Left kidney (tissue), 8 donors: ENCODE results near the gene CLEC4G. TPM values are rescaled to one million over a fixed set of nuclear protein-coding genes. Genes with fewer than 3 reads are reported as not detected.
A peak's percentile ranks its signal among the peaks of the same experiment; 100 is the strongest.
"Not testable (repeated sequence)": the region's sequence is repeated elsewhere in the genome, so short reads cannot be mapped to it uniquely, and the experiment has no call there.

Experiments
- DNase-seq: peaks from one replicate; pipeline ENCODE4 v3.0.0-alpha.2; 2013
- long read RNA-seq, 8 donors: transcript quantifications; one replicate each; lab custom pipeline, GENCODE V29; 2026
- polyA plus RNA-seq: library from polyadenylated mRNA; unstranded; fragments of 120-200 nt; gene quantifications from one replicate; pipeline ENCODE4 v1.2.1, GENCODE V29; 2013; ENCODE audit not compliant: insufficient read length

CLEC4G gene
- polyA plus RNA-seq: not detected
- long read RNA-seq, donor 1: 0 reads
- long read RNA-seq, donor 2: 0 reads
- long read RNA-seq, donor 3: 0 reads
- long read RNA-seq, donor 4: 0 reads
- long read RNA-seq, donor 5: 0 reads
- long read RNA-seq, donor 6: 0 reads
- long read RNA-seq, donor 7: 0 reads
- long read RNA-seq, donor 8: 0 reads

DNA sequence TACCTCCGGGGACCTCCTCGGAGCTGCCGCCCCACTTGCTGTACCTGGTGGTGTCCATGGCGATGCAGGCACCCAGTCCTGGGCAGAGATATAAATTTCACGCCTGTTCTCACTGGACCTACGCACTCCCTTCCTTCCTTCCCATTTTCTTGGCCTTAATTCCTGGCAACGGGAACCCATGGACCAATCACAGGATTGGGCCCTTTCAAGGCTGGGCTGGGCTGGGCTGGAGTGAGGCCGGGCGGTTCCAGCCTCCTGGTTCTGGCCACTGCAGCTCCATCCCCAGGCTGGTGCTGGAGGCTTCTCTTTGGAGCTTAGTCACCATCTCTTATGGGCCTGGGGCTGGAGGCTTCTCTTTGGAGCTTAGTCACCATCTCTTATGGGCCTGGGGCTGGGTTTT, at the start of gene CLEC4G:
Gene CLEC4G (minus strand): TSS at position 66 of the 400 bp plus-strand sequence. CDS start 8 bp downstream, at position 58.
- no peak for DNase-seq

DNA sequence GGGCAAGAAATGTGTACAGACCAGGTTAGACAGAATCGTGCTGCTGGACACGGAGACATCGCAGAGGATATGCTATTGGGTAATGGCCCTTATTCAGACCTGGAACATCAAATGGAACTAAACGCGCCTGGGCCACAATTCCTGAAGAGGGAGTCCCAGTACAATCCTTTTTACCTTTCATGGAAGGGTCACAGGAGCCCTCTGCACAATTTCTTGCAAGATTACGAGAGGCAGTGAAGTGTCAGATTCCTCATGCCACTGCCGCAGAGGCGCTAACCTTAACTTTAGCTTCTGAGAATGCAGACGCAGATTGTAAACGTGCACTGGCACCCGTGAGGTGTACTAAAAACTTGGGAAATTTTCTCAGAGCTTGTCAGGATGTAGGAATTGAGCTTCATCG, 49.2 kb upstream of the CLEC4G start:
- DNase-seq: no peak

DNA sequence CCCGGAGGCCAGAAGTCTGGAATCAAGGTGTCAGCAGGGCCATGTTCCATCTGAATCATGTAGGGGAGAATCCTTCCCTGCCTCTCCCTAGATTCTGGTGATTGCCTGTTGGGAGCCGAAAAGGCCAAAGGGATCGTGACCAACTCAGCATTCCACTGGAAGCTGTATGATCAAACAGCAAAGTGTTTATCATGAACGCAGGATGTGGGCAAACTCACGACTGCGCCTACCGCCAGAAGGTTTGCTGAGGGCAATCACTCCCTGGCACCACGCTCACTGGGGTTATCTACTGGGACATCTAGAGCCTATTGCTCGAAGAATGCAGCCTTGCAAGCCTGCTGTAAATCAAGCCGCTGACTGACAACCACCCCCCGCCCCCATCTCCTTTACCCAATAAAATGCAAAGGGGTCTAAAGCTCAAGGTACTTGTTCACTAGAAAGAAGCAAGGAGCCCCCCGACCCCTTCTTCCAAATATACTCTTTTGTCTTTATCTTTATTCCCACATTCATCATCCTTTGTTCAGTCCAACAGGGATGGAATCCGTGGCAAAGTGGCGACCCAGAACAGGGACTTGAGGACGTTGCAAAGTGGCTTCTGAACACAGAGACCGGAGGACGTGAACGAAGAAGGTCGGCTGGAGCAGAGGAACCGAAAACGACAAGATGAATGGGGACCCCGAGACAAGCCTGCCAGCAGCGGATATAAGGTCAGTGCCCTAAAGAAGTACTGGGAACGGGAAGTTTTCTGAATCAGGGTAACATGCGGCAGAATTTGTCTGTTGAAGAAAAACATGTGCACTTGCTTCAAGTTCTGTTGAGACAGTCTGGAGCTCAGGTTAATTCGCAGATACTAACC, 47.9 kb upstream of the CLEC4G start:
- DNase-seq: no peak

DNA sequence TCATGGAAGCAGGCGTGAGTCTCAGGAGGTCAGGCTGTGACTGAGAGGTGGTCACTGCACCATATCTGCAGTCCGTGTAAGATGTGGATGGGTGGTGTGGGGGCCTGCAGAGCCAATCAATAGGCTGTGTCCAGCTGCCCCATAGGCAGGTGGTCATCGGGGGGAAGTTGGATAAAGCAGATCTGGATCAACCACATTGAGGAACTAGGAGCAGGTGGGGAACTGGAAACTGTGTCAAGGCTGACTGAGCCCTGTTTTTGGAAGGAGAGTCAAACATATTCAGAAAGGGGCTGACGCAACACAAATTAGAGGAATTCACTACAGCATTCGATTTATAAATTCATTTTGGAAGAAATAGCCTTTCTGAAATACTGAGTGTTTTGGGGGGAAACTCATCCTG, 46.2 kb upstream of the CLEC4G start:
- DNase-seq: no peak

DNA sequence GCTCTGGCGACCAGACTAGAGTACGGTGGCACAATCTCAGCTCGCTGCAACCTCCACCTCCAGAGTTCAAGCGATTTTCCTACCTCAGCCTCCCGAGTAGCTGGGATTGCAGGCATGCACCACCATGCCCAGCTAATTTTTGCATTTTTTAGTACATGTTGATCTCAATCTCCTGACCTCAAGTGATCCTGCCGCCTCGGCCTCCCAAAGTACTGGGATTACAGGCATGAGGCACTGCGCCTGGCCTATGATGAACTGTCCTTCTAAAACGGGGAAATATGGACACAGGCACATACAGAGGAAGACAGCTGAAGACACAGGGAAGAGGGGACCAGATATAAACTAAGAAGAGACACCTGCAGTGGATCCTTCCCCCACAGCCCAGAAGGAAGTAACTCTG, 43.9 kb upstream of the CLEC4G start:
- DNase-seq: no peak

- DNase-seq: no peak
Observed at GRCh38 chr19:7773841-7774240, 41.9 kb upstream of the CLEC4G start.

DNA sequence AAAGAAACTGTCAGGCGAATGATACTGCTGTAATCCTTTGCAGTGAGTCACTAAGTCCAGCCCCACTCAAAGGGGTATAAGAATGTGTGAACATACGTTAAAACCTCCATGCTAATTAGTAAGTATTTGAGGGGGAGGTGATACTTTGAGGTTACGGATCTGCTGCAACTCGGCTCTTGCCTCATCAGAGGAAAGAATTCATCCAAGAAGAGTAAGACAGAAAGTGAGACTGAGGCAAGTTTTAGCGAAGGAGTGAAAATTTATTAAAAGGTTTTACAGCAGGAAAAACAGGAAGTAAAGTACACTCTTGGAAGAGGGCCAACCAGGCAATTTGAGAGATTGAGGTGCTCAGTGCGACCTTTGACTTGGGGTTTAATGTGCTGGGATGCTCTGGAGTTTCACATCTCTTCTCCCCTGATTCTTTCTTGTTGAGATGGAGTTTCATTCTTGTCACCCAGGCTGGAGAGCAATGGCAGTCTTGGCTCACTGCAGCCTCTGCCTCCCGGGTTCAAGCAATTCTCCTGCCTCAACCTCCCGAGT, 40.9 kb upstream of the CLEC4G start:
- no peak for DNase-seq

DNA sequence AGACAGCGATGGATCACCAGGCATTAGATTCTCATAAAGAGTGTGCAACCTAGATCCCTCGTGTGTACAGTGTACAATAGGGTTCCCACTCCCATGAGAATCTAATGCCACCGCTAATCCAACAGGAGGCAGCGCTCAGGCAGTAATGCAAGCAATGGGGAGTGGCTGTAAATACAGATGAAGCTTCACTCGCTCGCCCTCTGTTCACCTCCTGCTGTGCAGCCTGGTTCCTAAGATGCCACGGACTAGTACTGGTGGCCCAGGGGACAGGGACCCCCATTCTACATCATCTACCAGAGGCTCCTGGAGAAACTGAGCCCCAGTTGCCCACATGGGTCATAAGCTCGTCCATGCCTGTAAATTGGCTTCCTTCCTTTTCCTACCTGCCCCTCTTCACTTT, 39.2 kb upstream of the CLEC4G start:
- no peak for DNase-seq

DNA sequence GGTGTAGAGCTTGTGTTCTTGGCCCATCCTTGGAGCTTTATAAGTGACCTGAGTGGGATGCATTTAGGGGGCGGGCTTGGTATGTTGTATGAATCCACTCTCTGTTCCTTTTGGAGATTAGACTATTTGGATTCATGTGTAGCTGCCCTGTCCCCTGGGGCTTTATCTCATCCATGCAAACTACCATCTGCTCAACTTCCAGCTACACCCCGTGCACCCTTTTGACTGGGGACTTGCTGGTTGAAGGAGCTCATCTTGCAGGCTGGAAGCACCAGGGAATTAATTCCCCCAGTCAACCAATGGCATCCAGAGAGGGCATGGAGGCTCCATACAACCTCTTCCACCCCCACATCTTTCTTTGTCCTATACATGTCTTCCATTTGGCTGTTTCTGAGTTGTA, 37.3 kb upstream of the CLEC4G start:
- no peak for DNase-seq

DNA sequence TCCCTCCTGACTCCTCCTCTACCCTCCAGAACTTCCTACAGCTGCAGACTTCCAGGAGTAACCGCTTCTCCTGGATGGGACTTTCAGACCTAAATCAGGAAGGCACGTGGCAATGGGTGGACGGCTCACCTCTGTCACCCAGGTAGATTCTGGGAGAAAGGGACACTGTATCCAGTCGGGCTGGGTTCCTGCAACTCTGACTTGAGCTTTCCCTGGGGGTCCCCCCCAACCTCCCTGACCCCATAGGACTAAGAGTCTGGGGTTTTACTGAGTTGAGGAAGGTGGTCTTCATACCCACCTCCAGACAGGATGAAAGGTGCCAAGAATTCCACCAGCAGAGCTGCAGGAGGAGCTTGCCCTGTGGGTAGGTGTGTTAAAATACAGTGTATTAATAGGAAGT, 35.6 kb upstream of the CLEC4G start:
- DNase-seq: no peak

DNA sequence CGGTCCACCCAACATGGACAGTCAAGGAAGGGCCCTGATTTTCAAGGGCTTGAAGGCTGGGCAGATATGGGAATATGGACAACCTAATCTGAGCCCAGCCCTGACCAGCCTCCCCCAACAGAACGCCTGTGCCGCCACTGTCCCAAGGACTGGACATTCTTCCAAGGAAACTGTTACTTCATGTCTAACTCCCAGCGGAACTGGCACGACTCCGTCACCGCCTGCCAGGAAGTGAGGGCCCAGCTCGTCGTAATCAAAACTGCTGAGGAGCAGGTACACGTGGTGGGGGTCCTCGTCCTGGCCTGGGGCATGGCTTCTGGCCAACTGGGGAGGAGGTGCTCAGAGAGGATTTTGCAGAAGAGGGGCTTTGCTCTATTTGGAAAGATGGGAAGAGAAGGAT, 34.6 kb upstream of the CLEC4G start:
- DNase-seq: no peak

GRCh38 chr19:7765043-7765442, 33.1 kb upstream of the CLEC4G start:
- not testable (repeated sequence) for DNase-seq

GRCh38 chr19:7764157-7764556, 32.2 kb upstream of the CLEC4G start:
- not testable (repeated sequence) for DNase-seq

GRCh38 chr19:7763696-7764095, 31.8 kb upstream of the CLEC4G start:
- DNase-seq: no peak

DNA sequence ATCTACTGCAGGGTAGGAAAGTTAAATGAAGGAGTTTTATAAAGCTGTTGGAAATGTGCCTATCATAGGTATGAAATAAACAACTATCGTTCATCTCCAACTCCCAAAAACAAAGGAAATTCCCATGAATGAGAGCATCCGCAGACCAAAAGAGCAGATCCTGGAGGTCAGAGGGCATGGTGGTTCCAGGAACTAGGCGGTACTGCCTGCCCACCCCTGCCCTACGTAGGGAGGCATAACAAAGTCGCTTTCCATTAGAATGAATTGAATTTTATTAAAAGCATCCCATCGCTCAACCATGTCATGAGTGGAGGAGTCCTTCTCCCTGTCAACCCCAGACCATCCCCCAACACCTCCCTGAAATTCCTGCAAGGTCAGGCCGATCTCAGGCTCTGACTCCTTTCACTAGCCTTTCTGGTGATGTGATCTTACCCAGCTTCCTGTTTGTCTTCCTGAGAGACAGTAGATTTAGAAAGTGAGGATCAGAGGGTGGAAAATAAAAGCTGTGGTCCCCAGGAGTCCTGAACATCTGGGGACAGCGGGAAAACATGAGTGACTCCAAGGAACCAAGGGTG, 30.9 kb upstream of the CLEC4G start, which contains the start of gene CLEC4M:
Gene CLEC4M (plus strand): TSS at position 525 of the 575 bp plus-strand sequence. CDS start 24 bp downstream, at position 549.
- no peak for DNase-seq

- DNase-seq: no peak
Observed at GRCh38 chr19:7759156-7759555, 27.2 kb upstream of the CLEC4G start.

DNA sequence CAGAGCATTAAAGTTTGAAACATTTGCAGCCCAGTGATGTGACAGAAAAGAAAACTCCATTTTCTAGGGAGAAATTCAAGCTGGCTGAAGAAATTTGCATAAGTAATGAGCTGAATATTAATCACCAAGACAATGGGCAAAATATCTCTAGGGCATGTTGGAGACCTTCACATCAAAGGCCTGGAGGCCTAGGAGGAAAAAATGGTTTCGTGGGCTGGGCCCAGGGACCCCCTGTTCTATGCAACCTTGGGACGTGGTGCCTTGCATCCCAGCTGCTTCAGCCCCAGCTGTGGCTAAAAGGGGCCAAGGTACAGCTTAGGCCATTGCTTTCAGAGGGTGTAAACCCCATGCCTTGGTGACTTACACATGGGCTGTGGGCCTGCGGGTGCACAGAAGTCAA, 25.4 kb upstream of the CLEC4G start:
- DNase-seq: no peak

DNA sequence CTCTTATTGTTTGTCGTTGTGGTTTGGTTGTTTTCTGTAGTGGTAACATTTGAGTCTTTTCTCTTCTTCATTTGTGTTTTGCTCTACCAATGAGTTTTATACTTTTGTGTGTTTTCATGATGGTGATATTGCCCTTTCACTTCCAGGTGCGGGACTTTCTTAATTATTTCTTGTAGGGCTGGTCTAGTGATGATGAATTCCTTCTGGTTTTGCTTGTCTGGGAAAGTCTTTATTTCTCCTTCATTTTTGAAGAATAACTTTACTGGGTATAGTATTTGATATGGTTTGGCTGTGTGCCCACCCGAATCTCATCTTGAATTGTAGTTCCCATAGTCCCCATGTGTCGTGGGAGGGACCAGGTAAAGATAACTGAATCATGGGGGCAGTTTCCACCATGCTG, 24.3 kb upstream of the CLEC4G start:
- no peak for DNase-seq

- no peak for DNase-seq
Observed at GRCh38 chr19:7751157-7751783, 19.4 kb upstream of the CLEC4G start.

GRCh38 chr19:7748756-7749155, 16.8 kb upstream of the CLEC4G start:
- DNase-seq: peak; percentile 36

DNA sequence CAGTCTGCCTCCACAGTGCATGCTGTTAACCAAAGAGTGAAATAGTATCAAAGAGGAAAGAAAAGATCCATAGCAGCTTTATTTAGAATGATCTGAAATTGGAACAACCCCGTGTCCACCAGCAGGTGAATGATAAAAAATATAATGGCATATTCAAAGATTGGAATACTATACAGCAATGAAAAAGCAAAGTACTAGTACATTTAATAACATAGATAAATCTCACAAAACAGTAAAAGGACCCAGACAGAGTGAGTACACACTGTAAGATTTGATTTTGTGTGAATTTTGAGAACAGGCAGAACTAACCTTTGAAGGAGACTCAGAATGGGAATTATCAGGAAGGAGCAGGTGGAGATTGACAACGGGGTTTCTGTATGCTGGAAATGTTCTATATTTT, 16.3 kb upstream of the CLEC4G start:
- no peak for DNase-seq
